NCI-H2029 treated with DMSO at 0.1 percent for 48 hours (cell line): ENCODE data around the gene KCNQ1.

Experiments
- DNase-seq: peaks from one replicate; lab custom pipeline; 2025; lab: John Stamatoyannopoulos, UW

The KCNQ1 gene

DNA sequence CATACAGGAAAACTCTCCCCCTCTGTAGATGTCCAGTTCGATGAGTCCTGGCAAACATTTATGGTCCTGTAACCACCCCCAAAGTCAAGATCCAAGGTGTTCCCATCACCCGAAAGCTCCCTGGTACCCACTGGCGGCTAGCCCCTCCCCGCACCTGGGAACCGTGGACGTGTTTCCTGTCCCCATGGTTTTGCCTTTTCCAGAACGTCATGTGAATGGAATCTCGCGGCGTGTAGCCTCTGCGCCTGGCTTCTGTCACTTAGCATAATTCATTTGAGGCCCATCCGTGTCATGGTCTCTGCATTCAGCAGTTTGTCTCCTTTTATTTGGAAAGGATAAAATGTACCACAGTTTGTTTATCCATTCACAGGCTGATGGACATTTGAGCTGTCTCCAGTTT lies 106.3 kb downstream of the KCNQ1 start:
- no peak for DNase-seq

GRCh38 chr11:2552210-2552609 lies 107.4 kb downstream of the KCNQ1 start:
- DNase-seq: no peak

DNA sequence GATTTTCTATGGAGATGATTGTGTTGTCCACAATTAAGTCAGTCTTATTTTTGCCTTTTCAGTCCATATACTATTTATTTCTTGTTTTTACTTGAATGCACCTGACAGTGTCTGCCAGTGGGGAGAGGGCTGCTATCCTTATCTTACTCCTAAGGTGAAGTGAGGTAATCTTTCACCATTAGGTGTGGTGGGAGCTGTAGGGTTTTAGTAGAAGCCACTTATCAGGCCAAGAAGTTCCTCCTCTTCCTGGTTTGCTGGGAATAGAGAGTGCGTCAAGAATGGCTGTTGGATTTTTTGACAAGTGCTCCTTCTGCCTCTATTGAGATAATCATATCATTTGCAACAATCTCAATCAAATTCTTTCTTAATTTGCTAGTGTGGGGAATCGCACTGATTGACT lies 108.4 kb downstream of the KCNQ1 start:
- DNase-seq: no peak

DNA sequence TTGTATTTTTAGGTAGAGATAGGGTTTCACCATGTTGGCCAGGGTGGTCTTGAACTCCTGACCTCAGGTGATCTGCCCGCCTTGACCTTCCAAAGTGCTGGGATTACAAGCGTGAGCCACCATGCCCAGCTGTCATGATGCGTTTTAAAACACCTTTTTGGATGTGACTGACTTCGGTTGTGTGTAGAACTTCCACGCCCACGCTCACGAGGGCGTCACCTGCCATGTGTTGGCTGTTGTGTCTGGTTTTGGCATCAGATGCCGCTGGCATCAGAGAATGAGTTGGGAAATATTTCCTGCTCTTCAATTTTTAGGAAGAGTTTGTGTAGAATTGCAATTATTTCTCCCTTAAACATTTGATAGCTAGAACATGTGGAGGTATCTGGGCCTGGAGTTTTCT lies 109.1 kb downstream of the KCNQ1 start:
- no peak for DNase-seq

DNA sequence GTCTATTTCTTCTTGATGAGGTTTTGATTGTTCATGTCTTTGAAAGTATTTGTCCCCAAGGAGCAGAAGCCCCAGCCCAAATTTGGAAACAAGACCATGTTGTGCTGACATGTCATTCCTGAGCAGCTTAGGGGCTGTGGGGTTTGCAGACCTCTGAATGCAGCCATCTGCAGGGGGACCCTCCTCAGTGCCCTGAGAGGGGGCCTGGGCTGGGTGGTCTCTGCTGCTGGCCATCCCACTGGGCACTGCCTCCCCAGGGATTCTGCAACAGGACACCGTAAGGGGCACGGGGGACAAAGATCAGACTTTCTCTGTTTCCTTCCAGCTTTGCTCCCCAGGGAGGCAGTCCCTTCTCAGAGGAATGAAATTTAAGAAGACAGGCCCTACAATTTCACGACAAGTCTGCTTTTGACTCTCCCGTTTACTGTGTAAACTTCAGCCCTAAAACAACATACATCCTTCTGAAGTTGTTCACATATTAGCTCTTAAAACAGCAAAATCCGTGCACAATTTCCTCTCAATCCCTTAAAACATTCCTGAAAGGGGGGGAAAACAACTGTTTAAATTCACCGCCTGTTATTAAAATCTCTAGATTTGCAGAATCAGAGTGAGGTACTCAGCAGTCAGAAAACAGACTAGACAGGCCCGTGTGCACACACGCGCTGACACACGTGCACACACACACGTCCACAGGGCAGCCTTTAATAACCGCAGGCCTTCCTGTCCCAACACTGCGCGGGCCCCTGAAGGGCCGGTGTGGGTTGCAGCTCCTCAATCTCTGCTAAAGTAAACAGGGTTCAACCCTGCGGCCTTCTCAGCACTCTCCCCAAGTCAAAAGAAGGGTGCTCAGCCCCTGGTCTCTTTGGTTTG lies 109.8 kb downstream of the KCNQ1 start:
- DNase-seq: no peak

- DNase-seq: no peak
These were observed 110.5 kb downstream of the KCNQ1 start for GRCh38 chr11:2555336-2555735.

GRCh38 chr11:2555891-2556290 lies 111.1 kb downstream of the KCNQ1 start:
- DNase-seq: no peak

DNA sequence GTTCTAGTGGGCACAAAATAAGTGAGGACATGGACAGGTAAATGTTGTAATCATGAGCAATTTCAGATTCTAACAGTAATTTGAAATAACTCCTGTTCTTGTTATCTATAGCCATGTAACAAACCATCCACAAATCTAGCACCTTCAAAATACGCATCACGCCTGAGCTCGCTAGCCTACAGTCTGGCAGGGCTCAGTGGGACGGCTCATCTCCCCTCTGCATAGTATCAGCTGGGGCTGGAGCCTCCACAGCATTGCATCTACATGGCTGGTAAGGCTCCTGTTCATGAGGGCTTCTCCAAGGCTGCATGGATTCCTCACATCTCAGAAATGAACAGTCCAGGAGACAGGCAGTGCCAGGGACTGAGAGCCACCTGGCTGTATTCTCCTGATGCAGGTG lies 112.6 kb downstream of the KCNQ1 start:
- no peak for DNase-seq

GRCh38 chr11:2558397-2558796 lies 113.6 kb downstream of the KCNQ1 start:
- no peak for DNase-seq

DNA sequence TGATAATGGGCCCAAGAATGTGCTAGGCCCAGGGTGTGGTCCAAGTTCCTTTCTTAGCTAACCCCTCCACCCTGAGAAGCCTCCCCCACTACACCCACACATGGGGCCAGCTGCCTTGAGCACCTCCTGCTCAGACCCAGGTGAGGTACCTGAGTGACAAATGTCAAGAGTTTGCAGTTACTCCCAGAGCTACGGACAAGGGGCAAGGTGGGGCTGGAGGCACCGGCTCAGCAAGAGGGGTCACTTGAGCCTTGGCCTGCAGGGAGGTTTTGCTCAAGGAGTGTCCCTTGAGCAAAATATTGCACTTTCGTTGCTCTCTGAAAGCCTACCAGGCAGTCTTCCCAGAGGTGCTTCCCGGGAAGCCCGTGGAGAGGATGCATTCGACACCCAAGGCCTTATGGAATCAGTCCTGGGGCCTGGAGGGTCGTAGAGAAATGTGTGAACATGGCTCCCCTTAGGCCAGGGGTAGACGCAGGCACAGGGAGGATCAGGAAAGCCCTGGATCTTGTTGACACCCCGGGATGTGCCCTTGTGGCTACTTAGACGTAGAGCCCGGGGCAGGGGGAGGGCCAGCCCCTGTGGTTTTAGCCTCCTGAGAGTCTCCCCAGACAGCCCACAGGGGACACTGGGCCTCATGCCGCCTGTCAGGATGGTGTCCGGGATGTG lies 114.2 kb downstream of the KCNQ1 start:
- DNase-seq: no peak

DNA sequence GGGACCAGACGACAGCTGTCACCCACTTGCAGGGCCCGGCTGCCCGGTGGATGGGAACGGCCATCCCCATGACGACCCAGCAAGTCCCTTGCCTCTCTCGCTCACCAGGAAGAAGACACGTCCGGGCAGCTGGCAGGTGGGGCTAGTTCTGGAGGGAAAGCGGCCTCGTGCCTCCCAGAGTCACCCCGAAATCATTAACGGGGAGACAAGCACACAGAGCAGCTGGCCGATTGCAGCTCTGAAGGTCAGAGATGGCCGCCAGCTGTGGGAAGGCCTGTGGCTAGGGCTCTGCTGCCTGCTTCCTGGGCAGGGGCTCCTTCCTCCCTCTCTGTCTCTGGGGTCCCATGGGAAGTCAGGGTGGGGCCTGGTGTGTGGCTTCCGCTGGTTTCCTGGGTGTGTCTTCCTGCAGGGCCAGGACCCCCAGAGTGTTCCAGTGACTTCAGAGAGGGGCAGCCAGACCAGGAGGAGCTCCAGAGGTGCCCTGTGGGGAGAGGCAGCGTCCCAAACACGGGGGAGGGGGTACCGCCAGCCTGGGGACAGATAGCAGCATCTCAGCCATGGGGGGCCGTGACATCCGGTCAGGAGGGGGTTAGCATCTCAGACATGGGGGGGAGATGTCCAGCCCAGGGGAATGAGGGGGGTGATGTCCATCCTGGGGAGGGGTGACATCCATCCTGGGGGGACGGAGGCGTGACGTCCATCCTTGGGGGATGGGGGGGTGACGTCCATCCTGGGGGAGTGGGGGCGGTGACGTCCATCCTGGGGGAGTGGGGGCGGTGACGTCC lies 114.9 kb downstream of the KCNQ1 start:
- DNase-seq: no peak

DNA sequence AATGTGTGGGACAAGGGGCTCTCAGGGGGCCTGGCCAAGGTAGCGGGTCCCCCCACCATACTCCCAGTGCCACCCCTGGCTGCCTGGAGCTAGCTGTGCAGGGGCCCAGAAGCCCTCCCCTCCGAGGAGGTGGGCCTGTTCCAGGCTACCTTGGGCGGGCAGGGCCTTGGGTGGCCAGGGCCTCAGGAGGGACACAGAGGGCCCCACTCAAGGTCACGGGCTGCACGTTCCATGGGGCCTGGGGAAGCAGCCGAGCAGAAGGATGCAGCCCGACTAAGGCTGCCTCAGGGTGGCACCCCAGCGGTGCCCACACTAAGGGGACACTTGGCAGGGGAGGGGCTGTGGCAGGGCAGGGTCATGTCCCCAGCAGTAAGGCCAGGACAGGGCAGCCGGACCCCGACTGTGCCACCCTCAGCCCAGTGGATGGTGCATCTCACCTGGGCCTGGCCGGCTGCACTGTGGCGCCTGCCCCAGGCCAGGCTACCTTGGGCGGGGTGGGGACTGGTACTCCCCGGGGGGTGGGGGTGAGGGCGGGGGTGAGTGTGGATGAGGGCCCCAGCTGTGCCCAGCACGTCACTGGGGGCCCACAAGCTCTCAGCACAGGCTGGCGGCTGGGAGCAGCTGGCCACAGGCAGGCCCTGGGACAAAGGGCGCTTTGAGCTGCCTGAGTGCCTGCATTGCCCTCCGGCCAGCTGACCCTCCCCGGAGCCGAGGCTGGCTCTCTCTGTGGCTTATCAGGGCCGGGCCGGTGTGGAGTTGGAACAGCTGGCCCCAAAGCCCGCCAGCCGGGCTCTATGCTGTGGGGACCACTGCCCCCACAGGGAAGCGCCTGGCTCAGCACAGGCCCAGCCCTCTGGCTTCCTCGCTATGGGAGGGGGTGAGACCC lies 117.1 kb downstream of the KCNQ1 start:
- no peak for DNase-seq

- no peak for DNase-seq
These were observed 118.0 kb downstream of the KCNQ1 start for GRCh38 chr11:2562890-2563212.

DNA sequence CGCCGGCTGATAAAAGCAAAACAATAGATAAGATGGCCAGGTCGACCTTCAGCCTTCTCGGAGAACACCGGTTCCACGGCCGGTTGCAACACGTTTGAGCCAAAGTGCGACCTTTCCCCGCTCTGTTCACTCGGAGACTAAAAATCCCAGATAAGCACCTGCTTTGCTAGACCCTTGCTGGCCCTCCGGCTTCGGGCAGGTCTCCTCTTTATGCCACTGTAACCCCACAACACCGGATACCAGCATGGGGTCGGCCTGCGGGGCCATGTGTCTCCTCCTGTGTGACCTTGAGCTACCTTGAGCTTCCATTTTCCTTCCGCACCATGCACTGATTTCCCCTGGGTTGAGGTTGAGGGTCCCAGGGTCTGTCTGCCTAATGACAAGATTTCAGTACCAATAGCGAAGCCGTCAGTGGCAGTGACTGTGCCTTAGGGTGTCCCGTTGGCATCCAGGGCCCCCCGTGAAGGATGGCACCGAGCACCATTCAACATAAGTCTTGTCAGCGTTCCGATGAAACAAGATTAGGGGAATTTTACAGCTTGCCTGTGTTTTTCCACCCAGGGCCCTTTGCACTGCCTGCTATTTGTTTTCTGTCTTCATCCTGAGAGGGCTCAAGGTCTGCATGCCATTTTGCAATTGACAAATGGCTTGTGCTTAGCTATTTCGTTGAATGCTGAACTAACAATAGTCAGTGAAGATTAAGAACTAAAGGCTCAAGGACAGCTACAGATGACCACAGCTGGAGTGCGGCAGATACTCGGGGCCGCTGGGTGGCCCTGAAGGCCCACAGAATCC lies 118.6 kb downstream of the KCNQ1 start:
- DNase-seq: no peak

DNA sequence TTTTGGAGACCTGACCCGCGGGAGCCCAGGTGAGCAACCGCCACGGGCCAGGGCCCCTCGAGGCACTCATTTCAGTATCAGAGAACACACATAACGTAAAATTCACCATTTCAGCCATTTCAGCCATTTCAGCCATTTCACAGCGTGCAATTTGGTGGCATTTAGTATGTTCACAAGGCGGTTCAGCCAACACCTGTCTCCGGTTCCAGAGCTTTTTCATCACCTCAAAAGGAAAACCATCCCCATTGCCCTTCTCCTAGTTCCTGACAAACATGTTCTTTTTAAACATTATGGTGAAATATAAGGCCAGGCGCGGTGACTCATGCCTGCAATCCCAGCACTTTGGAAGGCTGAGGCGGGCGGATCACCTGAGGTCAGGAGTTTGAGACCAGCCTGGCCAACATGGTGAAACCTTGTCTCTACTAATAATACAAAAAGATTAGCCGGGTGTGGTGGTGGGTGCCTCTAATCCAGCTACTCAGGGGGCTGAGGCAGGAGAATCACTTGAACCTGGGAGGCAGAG lies 119.3 kb downstream of the KCNQ1 start:
- DNase-seq: no peak

DNA sequence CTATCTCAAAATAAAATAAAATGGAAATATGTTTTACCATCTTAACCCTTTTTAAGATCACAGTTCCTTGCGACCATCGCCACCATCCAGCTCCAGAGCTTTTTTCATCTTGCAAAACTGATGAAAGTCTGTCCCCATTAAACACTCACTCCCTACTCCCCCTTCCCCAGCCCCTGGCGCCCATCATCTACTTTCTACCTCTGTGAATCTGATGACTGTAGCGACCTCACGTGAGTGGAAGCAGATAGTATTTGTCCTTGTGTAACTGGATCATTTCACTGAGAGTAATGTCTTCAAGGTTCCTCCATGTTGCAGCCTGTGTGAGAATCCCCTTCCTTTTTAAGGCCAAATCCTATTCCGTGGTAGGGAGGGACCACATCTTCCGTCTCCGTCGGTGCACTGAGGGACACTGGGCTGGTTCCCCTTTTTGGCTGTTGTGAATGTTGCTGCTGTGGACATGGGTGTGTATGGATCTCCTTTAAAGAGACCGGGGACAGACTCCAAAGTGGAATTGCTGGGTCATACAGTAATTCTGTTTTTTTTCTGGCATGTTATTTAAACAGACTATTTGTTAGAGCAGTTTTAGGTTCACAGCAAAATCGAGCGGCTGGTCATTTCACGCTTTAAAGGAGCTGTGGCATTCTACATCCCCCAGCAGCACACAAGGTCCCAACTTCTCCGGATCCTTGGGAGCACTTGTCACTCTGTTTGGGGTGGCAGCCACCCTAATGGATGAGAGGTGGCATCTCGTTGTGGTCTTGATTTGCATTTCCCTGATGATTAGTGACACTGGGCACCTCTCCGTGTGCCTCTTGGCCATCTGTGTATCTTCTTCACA lies 120.0 kb downstream of the KCNQ1 start:
- DNase-seq: no peak

GRCh38 chr11:2565447-2566222 lies 120.8 kb downstream of the KCNQ1 start:
- no peak for DNase-seq

DNA sequence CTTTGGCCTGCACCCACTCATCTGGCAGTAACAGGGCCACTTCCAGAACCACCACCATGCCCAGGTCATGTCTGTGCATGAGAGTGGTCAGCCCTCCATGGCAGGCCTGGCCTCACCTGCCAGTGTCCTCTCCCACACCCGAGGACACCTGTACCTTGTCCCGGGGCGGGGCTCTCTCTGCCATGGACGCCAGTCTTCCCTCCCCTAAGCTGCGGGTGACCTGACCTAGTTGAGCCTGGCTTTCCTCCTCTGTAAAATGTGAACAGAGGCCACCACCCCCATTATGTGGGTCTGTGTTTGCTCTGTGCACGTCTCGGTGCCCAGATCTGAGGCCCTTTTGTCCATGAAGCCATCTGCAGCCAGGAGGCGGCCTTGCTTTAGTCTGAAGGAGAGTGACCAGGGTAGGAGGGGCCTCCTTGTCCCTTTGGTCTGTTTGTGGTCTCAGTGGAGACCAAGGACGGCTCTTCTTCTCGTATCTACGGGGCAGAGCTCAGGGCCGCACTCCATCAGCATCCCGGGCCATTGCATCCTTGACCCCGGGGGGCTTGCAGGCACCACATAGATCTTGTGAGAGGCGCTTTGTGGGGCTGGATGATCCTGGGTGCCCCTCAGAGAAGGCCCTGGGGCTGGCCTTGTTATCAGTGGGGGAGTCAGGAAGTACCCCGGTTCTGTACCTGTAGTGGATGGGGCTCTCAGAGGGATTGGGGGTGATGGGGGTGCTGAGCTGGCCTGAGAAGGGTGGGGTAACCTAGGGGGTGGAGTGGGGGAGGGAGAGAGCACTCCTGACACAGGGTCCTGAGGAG lies 121.6 kb downstream of the KCNQ1 start:
- DNase-seq: no peak
